Fibroblast of the aortic adventitia (primary cell): Measurements from ENCODE around the gene IZUMO4. TPM values are rescaled to one million over a fixed set of nuclear protein-coding genes. Genes with fewer than 3 reads are reported as not detected.
"Not testable (repeated sequence)": the region's sequence is repeated elsewhere in the genome, so short reads cannot be mapped to it uniquely, and the experiment has no call there.

ENCODE experiments used
- DNase-seq: peaks from one replicate; pipeline ENCODE4 v3.0.0-alpha.2; 2010; ENCODE audit warnings: low read depth
- H3K4me3 ChIP-seq: 2 replicates; pipeline ENCODE4 v1.5.1; 2011; ENCODE audit warnings: low read depth, mild to moderate bottlenecking, control low read depth, low read length, moderate library complexity
- total RNA-seq: library from RNA; depleted of rRNA; stranded (reverse); fragments of >200 nt; gene quantifications from 2 replicates; pipeline ENCODE4 v1.2.3, GENCODE V29; 2012; ENCODE audit warnings: low replicate concordance
- TF ChIP-seq, protein P1 (sequence below): IDR thresholded peaks from 2 replicates; pipeline ENCODE4 v1.5.1; 2011; ENCODE audit warnings: mild to moderate bottlenecking, low read length, control low read depth, inconsistent platforms; ENCODE audit not compliant: insufficient read depth

The IZUMO4 gene
- total RNA-seq, 1 donor = 1.4 TPM

DNA sequence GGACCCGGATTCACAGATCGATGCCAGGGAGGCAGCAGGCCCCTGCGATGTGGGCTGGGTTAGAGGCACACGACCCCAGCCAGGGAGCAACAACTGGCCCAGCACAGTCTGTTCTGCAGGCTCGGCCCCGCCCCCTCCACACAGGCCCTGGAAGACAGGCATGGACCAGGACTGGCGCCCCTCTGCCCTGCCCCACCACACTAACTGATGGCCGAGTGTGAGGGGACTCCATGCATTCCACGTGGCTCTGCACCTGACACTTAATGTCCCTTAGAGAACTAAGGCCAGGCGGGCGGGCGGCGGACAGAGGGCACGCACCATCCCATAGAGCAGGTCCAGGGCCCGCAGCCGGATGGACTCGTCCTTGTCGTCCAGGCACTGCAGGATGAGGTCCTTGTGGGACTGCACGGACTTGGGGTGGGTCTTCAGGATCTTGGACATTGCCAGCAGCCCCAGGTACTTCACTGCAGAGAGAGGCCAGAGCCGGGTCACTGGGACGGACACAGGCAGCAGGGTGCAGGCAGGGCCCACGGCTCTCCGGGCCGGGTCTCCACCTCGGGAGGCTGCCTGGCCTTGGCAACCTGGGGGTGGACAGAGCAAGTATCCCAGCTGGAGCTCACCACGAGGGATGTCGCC lies 24.8 kb downstream of the IZUMO4 start:
- no peak overlapping the region for H3K4me3 ChIP-seq
- TF ChIP-seq, protein P1, sequence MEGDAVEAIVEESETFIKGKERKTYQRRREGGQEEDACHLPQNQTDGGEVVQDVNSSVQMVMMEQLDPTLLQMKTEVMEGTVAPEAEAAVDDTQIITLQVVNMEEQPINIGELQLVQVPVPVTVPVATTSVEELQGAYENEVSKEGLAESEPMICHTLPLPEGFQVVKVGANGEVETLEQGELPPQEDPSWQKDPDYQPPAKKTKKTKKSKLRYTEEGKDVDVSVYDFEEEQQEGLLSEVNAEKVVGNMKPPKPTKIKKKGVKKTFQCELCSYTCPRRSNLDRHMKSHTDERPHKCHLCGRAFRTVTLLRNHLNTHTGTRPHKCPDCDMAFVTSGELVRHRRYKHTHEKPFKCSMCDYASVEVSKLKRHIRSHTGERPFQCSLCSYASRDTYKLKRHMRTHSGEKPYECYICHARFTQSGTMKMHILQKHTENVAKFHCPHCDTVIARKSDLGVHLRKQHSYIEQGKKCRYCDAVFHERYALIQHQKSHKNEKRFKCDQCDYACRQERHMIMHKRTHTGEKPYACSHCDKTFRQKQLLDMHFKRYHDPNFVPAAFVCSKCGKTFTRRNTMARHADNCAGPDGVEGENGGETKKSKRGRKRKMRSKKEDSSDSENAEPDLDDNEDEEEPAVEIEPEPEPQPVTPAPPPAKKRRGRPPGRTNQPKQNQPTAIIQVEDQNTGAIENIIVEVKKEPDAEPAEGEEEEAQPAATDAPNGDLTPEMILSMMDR = no peak
- DNase-seq = no peak

GRCh38 chr19:2122251-2122650 lies 25.5 kb downstream of the IZUMO4 start:
- DNase-seq = no peak
- TF ChIP-seq, protein P1 = no peak
- H3K4me3 ChIP-seq = no peak overlapping the region

GRCh38 chr19:2122982-2123381 lies 26.3 kb downstream of the IZUMO4 start:
- no peak overlapping the region for H3K4me3 ChIP-seq
- TF ChIP-seq, protein P1 = no peak
- DNase-seq = no peak

- DNase-seq = no peak
- H3K4me3 ChIP-seq = no peak overlapping the region
- TF ChIP-seq, protein P1 = no peak
Observed at GRCh38 chr19:2123682-2124387, 27.1 kb downstream of the IZUMO4 start.

- no peak for DNase-seq
- TF ChIP-seq, protein P1 = no peak
- no peak overlapping the region for H3K4me3 ChIP-seq
Observed at GRCh38 chr19:2126879-2127518, 30.3 kb downstream of the IZUMO4 start.

GRCh38 chr19:2127758-2128157 lies 31.0 kb downstream of the IZUMO4 start:
- no peak for DNase-seq
- H3K4me3 ChIP-seq = no peak overlapping the region
- TF ChIP-seq, protein P1 = no peak

DNA sequence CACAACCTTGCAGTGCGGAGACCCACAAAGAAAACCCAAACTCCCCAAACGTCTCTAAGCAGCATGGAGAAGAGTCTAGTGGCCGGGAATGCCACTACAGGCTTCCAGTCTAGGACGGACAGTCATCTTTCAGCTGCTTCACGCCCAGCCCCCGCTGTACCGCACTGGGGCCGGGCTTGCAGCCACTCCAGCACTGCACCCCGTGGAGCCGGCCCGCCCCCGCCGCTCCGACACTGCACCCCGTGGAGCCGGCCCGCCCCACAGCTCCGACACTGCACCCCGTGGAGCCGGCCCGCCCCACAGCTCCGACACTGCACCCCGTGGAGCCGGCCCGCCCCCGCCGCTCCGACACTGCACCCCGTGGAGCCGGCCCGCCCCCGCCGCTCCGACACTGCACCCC lies 31.5 kb downstream of the IZUMO4 start:
- H3K4me3 ChIP-seq, DNase-seq: not testable (repeated sequence)
